Measurements from ENCODE around the gene PLLP.
A peak's percentile ranks its signal among the peaks of the same experiment; 100 is the strongest.
"Not testable (repeated sequence)": the region's sequence is repeated elsewhere in the genome, so short reads cannot be mapped to it uniquely, and the experiment has no call there.

Gene PLLP

GRCh38 chr16:57271063-57271345 is 13.5 kb downstream of the PLLP start:
- no peak for DNase-seq

- DNase-seq, result no peak
Observed at GRCh38 chr16:57270221-57271062, 14.0 kb downstream of the PLLP start.

- no peak for DNase-seq
Observed at GRCh38 chr16:57268804-57269800, 15.4 kb downstream of the PLLP start.

- DNase-seq, result not testable (repeated sequence)
Observed at GRCh38 chr16:57267343-57267742, 17.1 kb downstream of the PLLP start.

- no peak for DNase-seq
Observed at GRCh38 chr16:57266531-57267260, 17.8 kb downstream of the PLLP start.

GRCh38 chr16:57265850-57266530 is 18.5 kb downstream of the PLLP start:
- DNase-seq, result peak; percentile 51

- peak; percentile 70 for DNase-seq
Observed at GRCh38 chr16:57264950-57265371, 19.5 kb downstream of the PLLP start.

GRCh38 chr16:57264381-57264780 is 20.1 kb downstream of the PLLP start:
- DNase-seq, result no peak

GRCh38 chr16:57263541-57264351 is 20.7 kb downstream of the PLLP start:
- DNase-seq, result no peak

GRCh38 chr16:57262841-57263540 is 21.5 kb downstream of the PLLP start:
- no peak for DNase-seq

GRCh38 chr16:57261806-57262205 is 22.7 kb downstream of the PLLP start:
- no peak for DNase-seq

GRCh38 chr16:57260294-57260929 is 24.1 kb downstream of the PLLP start:
- no peak for DNase-seq

- DNase-seq, result no peak
Observed at GRCh38 chr16:57258910-57259475, 25.5 kb downstream of the PLLP start.

GRCh38 chr16:57258226-57258909 is 26.1 kb downstream of the PLLP start:
- no peak for DNase-seq

GRCh38 chr16:57257455-57258070 is 26.9 kb downstream of the PLLP start:
- DNase-seq, result no peak

GRCh38 chr16:57256601-57257395 is 27.7 kb downstream of the PLLP start:
- DNase-seq, result no peak

GRCh38 chr16:57255686-57256415 is 28.6 kb downstream of the PLLP start:
- DNase-seq, result no peak
